B cell (primary cell): ENCODE measurements around the gene MYH15.

Experiments
- CTCF ChIP-seq: fragments of 200-600 bp; IDR thresholded peaks from one replicate; pipeline ENCODE4 v1.8.0; 2022; ENCODE audit warnings: antibody characterized with exemption, mild to moderate bottlenecking
- EZH2 ChIP-seq: IDR thresholded peaks from 2 replicates; pipeline ENCODE4 v1.6.1; 2012; ENCODE audit warnings: borderline replicate concordance, low read depth, mild to moderate bottlenecking, moderate library complexity, low read length; ENCODE audit not compliant: insufficient read depth, poor library complexity, severe bottlenecking

GRCh38 chr3:108493862-108494261 is 16.5 kb downstream of the MYH15 start:
- TF ChIP-seq CTCF, result no peak
- no peak for TF ChIP-seq EZH2
